Activated B cell treated with CpG ODN at 0.5 μM for 24 hours (primary cell): ENCODE data around the gene TP63. TPM values are rescaled to one million over a fixed set of nuclear protein-coding genes. Genes with fewer than 3 reads are reported as not detected.

Experiments
- ATAC-seq: fragments of 200-7000 bp; cut with Tn5 transposase; one replicate; pipeline ENCODE4 v1.10.0; 2021; ENCODE audit warnings: low read depth, mild to moderate bottlenecking, moderate library complexity
- CTCF ChIA-PET: fragments of 350-600 bp; sonication (Branson Sonifier 250); formaldehyde crosslinking; loops from one replicate; lab custom pipeline; 2021; ENCODE audit warnings: antibody characterized with exemption; lab: Charles Lee
- POLR2A ChIA-PET: fragments of 350-600 bp; sonication (Branson Sonifier 250); formaldehyde crosslinking; loops from one replicate; lab custom pipeline; 2021; ENCODE audit warnings: antibody characterized with exemption; lab: Charles Lee
- DNase-seq: peaks from one replicate; pipeline ENCODE4 v3.0.0; 2022
- H3K27ac Mint-ChIP-seq: one replicate; pipeline ENCODE4 v1.8.0; 2020; ENCODE audit warnings: mixed read lengths
- H3K27me3 Mint-ChIP-seq: one replicate; pipeline ENCODE4 v1.8.0; 2021; ENCODE audit warnings: mixed read lengths
- H3K36me3 Mint-ChIP-seq: one replicate; pipeline ENCODE4 v1.8.0; 2021; ENCODE audit warnings: low read depth, mixed read lengths
- H3K4me1 Mint-ChIP-seq: one replicate; pipeline ENCODE4 v1.8.0; 2021; ENCODE audit warnings: mixed read lengths
- H3K4me3 Mint-ChIP-seq: one replicate; pipeline ENCODE4 v1.8.0; 2020; ENCODE audit warnings: mild to moderate bottlenecking, mixed read lengths
- H3K9me3 Mint-ChIP-seq: one replicate; pipeline ENCODE4 v1.8.0; 2020; ENCODE audit warnings: mixed read lengths
- intact Hi-C: fragments of 100-400 bp; cut with micrococcal nuclease; formaldehyde crosslinking; loops from one replicate; pipeline ENCODE4 v1.15.1; 2024
- total RNA-seq: library from RNA; stranded (reverse); gene quantifications from 2 replicates; pipeline ENCODE4 v1.2.3, GENCODE V29; 2022
- TF ChIP-seq, protein P1 (sequence below): fragments of 200-600 bp; IDR thresholded peaks from one replicate; pipeline ENCODE4 v1.8.0; 2022; ENCODE audit warnings: antibody characterized with exemption, mild to moderate bottlenecking

Gene TP63
- total RNA-seq, 1 donor from 2014 or later = 3.9 TPM

GRCh38 chr3:189720736-189721417 lies 89.7 kb downstream of the TP63 start:
- Mint-ChIP-seq H3K27ac (no peak overlapping the region), H3K36me3 (no peaks in the 10 kb centered on the region), H3K9me3 (no peaks in the 10 kb centered on the region), H3K4me1 (no peaks in the 10 kb centered on the region), H3K4me3 (no peak overlapping the region), H3K27me3 (no peaks in the 10 kb centered on the region)
- ATAC-seq = no peak
- CTCF ChIA-PET = no interaction called here
- no peak for DNase-seq
- TF ChIP-seq, protein P1, sequence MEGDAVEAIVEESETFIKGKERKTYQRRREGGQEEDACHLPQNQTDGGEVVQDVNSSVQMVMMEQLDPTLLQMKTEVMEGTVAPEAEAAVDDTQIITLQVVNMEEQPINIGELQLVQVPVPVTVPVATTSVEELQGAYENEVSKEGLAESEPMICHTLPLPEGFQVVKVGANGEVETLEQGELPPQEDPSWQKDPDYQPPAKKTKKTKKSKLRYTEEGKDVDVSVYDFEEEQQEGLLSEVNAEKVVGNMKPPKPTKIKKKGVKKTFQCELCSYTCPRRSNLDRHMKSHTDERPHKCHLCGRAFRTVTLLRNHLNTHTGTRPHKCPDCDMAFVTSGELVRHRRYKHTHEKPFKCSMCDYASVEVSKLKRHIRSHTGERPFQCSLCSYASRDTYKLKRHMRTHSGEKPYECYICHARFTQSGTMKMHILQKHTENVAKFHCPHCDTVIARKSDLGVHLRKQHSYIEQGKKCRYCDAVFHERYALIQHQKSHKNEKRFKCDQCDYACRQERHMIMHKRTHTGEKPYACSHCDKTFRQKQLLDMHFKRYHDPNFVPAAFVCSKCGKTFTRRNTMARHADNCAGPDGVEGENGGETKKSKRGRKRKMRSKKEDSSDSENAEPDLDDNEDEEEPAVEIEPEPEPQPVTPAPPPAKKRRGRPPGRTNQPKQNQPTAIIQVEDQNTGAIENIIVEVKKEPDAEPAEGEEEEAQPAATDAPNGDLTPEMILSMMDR = no peak
- intact Hi-C loops = no loop called here
- POLR2A ChIA-PET = no interaction called here

- DNase-seq (no peak), ATAC-seq (no peak)
- TF ChIP-seq, protein P1 = no peak
- H3K36me3 Mint-ChIP-seq = no peaks in the 10 kb centered on the region
- no peak overlapping the region for H3K27ac Mint-ChIP-seq
- POLR2A ChIA-PET = no interaction called here
- no peaks in the 10 kb centered on the region for H3K27me3 Mint-ChIP-seq
- no peaks in the 10 kb centered on the region for H3K9me3 Mint-ChIP-seq
- intact Hi-C loops = no loop called here
- no peak overlapping the region for H3K4me3 Mint-ChIP-seq
- H3K4me1 Mint-ChIP-seq = no peaks in the 10 kb centered on the region
- CTCF ChIA-PET = no interaction called here
These were observed 90.9 kb downstream of the TP63 start for GRCh38 chr3:189721873-189722665.

- no peak overlapping the region for H3K4me3 Mint-ChIP-seq
- H3K9me3 Mint-ChIP-seq = peaks cover 4% of the 10 kb centered on the region
- DNase-seq (no peak), ATAC-seq (no peak)
- no peaks in the 10 kb centered on the region for H3K4me1 Mint-ChIP-seq
- ChIA-PET CTCF (no interaction called here), POLR2A (no interaction called here)
- no peak overlapping the region for H3K27ac Mint-ChIP-seq
- no peaks in the 10 kb centered on the region for H3K27me3 Mint-ChIP-seq
- TF ChIP-seq, protein P1 = no peak
- intact Hi-C loops = no loop called here
- H3K36me3 Mint-ChIP-seq = no peaks in the 10 kb centered on the region
These were observed 93.2 kb downstream of the TP63 start for GRCh38 chr3:189724356-189724755.

- H3K4me3 Mint-ChIP-seq = no peak overlapping the region
- ChIA-PET POLR2A (no interaction called here), CTCF (no interaction called here)
- intact Hi-C loops = no loop called here
- H3K27ac Mint-ChIP-seq = no peak overlapping the region
- no peaks in the 10 kb centered on the region for H3K36me3 Mint-ChIP-seq
- no peaks in the 10 kb centered on the region for H3K4me1 Mint-ChIP-seq
- DNase-seq = no peak
- no peaks in the 10 kb centered on the region for H3K27me3 Mint-ChIP-seq
- TF ChIP-seq, protein P1 = no peak
- ATAC-seq = no peak
- peaks cover 4% of the 10 kb centered on the region for H3K9me3 Mint-ChIP-seq
These were observed 95.1 kb downstream of the TP63 start for GRCh38 chr3:189726277-189726676.

GRCh38 chr3:189727158-189727557 lies 96.0 kb downstream of the TP63 start:
- H3K4me1 Mint-ChIP-seq = no peaks in the 10 kb centered on the region
- no peak for DNase-seq
- H3K9me3 Mint-ChIP-seq = peaks cover 4% of the 10 kb centered on the region
- no peak overlapping the region for H3K4me3 Mint-ChIP-seq
- TF ChIP-seq, protein P1 = no peak
- ChIA-PET POLR2A (no interaction called here), CTCF (no interaction called here)
- H3K27ac Mint-ChIP-seq = no peak overlapping the region
- intact Hi-C loops = no loop called here
- no peak for ATAC-seq
- no peaks in the 10 kb centered on the region for H3K36me3 Mint-ChIP-seq
- no peaks in the 10 kb centered on the region for H3K27me3 Mint-ChIP-seq
